Gastroesophageal sphincter (tissue), 3 donors: Measurements from ENCODE around the gene GUCY1A1.

Experiments used
- POLR2A ChIP-seq, 2 donors: fragments of 450-650 bp; IDR thresholded peaks; one replicate each; pipeline ENCODE4 v1.6.1; 2017; ENCODE audit warnings: antibody characterized with exemption in 2 of 2, mild to moderate bottlenecking in 2 of 2, moderate library complexity in 1 of 2
- POLR2AphosphoS5 ChIP-seq: sonication (generic); formaldehyde crosslinking; IDR thresholded peaks from one replicate; pipeline ENCODE4 v1.6.1; 2017; ENCODE audit warnings: antibody characterized with exemption
- TF ChIP-seq, protein P1 (sequence below), 4 experiments: fragments of 200-600 bp in 2 of 4; fragments of 450-650 bp in 2 of 4; sonication (generic) in 1 of 4; IDR thresholded peaks; one replicate each; pipeline ENCODE4 v1.5.1; 2017 to 2019; ENCODE audit warnings: antibody characterized with exemption in 4 of 4, mild to moderate bottlenecking in 2 of 4, moderate library complexity in 2 of 4

DNA sequence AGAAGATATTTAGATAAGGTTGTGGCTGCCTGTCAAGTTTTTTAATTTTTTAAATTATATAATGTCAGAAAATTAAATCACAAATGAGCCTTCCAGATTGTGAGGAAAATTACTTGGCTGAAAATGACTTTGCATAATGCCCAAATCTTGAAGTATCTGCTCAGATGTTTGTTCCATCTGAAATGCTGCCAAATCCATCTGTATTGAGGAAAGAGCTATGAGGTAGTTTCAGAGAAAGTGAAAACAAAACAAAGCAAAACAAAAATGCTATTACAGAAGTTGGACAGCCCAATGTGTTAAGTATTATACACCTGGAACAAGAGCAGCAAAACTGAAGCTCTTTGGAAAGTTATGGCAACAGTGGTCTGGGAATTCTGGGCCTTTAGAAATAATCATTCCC is 68.8 kb downstream of the GUCY1A1 start:
- TF ChIP-seq, protein P1, sequence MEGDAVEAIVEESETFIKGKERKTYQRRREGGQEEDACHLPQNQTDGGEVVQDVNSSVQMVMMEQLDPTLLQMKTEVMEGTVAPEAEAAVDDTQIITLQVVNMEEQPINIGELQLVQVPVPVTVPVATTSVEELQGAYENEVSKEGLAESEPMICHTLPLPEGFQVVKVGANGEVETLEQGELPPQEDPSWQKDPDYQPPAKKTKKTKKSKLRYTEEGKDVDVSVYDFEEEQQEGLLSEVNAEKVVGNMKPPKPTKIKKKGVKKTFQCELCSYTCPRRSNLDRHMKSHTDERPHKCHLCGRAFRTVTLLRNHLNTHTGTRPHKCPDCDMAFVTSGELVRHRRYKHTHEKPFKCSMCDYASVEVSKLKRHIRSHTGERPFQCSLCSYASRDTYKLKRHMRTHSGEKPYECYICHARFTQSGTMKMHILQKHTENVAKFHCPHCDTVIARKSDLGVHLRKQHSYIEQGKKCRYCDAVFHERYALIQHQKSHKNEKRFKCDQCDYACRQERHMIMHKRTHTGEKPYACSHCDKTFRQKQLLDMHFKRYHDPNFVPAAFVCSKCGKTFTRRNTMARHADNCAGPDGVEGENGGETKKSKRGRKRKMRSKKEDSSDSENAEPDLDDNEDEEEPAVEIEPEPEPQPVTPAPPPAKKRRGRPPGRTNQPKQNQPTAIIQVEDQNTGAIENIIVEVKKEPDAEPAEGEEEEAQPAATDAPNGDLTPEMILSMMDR (IDR thresholded peaks at IDR 0.05): no peak
- TF ChIP-seq POLR2AphosphoS5 (no peak), POLR2A (IDR thresholded peaks at IDR 0.05) (no peak)
